ENCODE results near the gene TRPM6. TPM values are rescaled to one million over a fixed set of nuclear protein-coding genes. Genes with fewer than 3 reads are reported as not detected.
A peak's percentile ranks its signal among the peaks of the same experiment; 100 is the strongest.
"Not testable (repeated sequence)": the region's sequence is repeated elsewhere in the genome, so short reads cannot be mapped to it uniquely, and the experiment has no call there.

Gene TRPM6
- polyA plus RNA-seq, 1 donor, result 7.8 TPM

GRCh38 chr9:74887981-74888370, 255 bp upstream of the TRPM6 start:
- Histone ChIP-seq H3K27me3 (ENCODE audit: control insufficient read depth, insufficient read depth, low read length) (no peaks in the 10 kb centered on the region), H3K4me1 (ENCODE audit: control insufficient read depth, insufficient read depth, low read length) (peaks cover 5% of the 10 kb centered on the region), H3K36me3 (ENCODE audit: control insufficient read depth, insufficient read depth, low read length) (no peaks in the 10 kb centered on the region), H3K4me3 (ENCODE audit: low read length) (peak overlapping the region; percentile 76), H3K9me3 (ENCODE audit: control insufficient read depth, low read depth, low read length) (no peaks in the 10 kb centered on the region), H3K27ac (ENCODE audit: low read length) (peak overlapping the region; percentile 86)
- DNase-seq, result no peak
- no CpG with 5 or more reads among the region's 4 CpGs for WGBS (ENCODE audit: insufficient coverage, low lambda C conversion rate)

- Histone ChIP-seq H3K9me3 (ENCODE audit: control insufficient read depth, low read depth, low read length) (peaks cover 32% of the 10 kb centered on the region), H3K27ac (ENCODE audit: low read length) (no peak overlapping the region), H3K4me1 (ENCODE audit: control insufficient read depth, insufficient read depth, low read length) (peaks cover 2% of the 10 kb centered on the region), H3K4me3 (ENCODE audit: low read length) (no peak overlapping the region), H3K27me3 (ENCODE audit: control insufficient read depth, insufficient read depth, low read length) (no peaks in the 10 kb centered on the region), H3K36me3 (ENCODE audit: control insufficient read depth, insufficient read depth, low read length) (no peaks in the 10 kb centered on the region)
- DNase-seq, result no peak
- WGBS (ENCODE audit: insufficient coverage, low lambda C conversion rate), result no CpG with 5 or more reads among the region's 3 CpGs
Measured at GRCh38 chr9:74876382-74876949, 11.3 kb downstream of the TRPM6 start.

GRCh38 chr9:74875656-74876055, 12.1 kb downstream of the TRPM6 start:
- WGBS (ENCODE audit: insufficient coverage, low lambda C conversion rate), result 0% methylated on average over 1 of the region's 1 CpG
- no peaks in the 10 kb centered on the region for H3K36me3 ChIP-seq (ENCODE audit: control insufficient read depth, insufficient read depth, low read length)
- peak in 1 of 2 donors; percentile 26 for DNase-seq
- H3K27me3 ChIP-seq (ENCODE audit: control insufficient read depth, insufficient read depth, low read length), result no peaks in the 10 kb centered on the region
- peaks cover 2% of the 10 kb centered on the region for H3K4me1 ChIP-seq (ENCODE audit: control insufficient read depth, insufficient read depth, low read length)
- no peak overlapping the region for H3K27ac ChIP-seq (ENCODE audit: low read length)
- H3K4me3 ChIP-seq (ENCODE audit: low read length), result no peak overlapping the region
- peaks cover 27% of the 10 kb centered on the region for H3K9me3 ChIP-seq (ENCODE audit: control insufficient read depth, low read depth, low read length)

- DNase-seq, result no peak
- whole genome bisulfite sequencing (ENCODE audit: insufficient coverage, low lambda C conversion rate), result no CpG with 5 or more reads among the region's 2 CpGs
- Histone ChIP-seq H3K27ac (ENCODE audit: low read length) (no peak overlapping the region), H3K4me3 (ENCODE audit: low read length) (no peak overlapping the region), H3K9me3 (ENCODE audit: control insufficient read depth, low read depth, low read length) (peaks cover 19% of the 10 kb centered on the region), H3K4me1 (ENCODE audit: control insufficient read depth, insufficient read depth, low read length) (peaks cover 2% of the 10 kb centered on the region), H3K27me3 (ENCODE audit: control insufficient read depth, insufficient read depth, low read length) (no peaks in the 10 kb centered on the region), H3K36me3 (ENCODE audit: control insufficient read depth, insufficient read depth, low read length) (no peaks in the 10 kb centered on the region)
Measured at GRCh38 chr9:74874220-74874619, 13.5 kb downstream of the TRPM6 start.

- Histone ChIP-seq H3K4me1 (ENCODE audit: control insufficient read depth, insufficient read depth, low read length) (peaks cover 2% of the 10 kb centered on the region), H3K9me3 (ENCODE audit: control insufficient read depth, low read depth, low read length) (peaks cover 5% of the 10 kb centered on the region), H3K4me3 (ENCODE audit: low read length) (no peak overlapping the region), H3K27ac (ENCODE audit: low read length) (no peak overlapping the region), H3K36me3 (ENCODE audit: control insufficient read depth, insufficient read depth, low read length) (no peaks in the 10 kb centered on the region), H3K27me3 (ENCODE audit: control insufficient read depth, insufficient read depth, low read length) (no peaks in the 10 kb centered on the region)
- DNase-seq, result no peak
- 94% methylated on average over 3 of the region's 9 CpGs for WGBS (ENCODE audit: insufficient coverage, low lambda C conversion rate)
Measured at GRCh38 chr9:74872619-74873233, 15.0 kb downstream of the TRPM6 start.

- Histone ChIP-seq H3K4me3 (ENCODE audit: low read length) (no peak overlapping the region), H3K27ac (ENCODE audit: low read length) (no peak overlapping the region), H3K9me3 (ENCODE audit: control insufficient read depth, low read depth, low read length) (no peaks in the 10 kb centered on the region), H3K27me3 (ENCODE audit: control insufficient read depth, insufficient read depth, low read length) (no peaks in the 10 kb centered on the region), H3K4me1 (ENCODE audit: control insufficient read depth, insufficient read depth, low read length) (peaks cover under 1% of the 10 kb centered on the region), H3K36me3 (ENCODE audit: control insufficient read depth, insufficient read depth, low read length) (no peaks in the 10 kb centered on the region)
- WGBS (ENCODE audit: insufficient coverage, low lambda C conversion rate), result 61% methylated on average over 2 of the region's 4 CpGs
- no peak for DNase-seq
Measured at GRCh38 chr9:74867483-74867882, 20.2 kb downstream of the TRPM6 start.

- H3K27ac ChIP-seq (ENCODE audit: low read length), result no peak overlapping the region
- H3K9me3 ChIP-seq (ENCODE audit: control insufficient read depth, low read depth, low read length), result no peaks in the 10 kb centered on the region
- no peak for DNase-seq
- H3K27me3 ChIP-seq (ENCODE audit: control insufficient read depth, insufficient read depth, low read length), result no peaks in the 10 kb centered on the region
- peaks cover 21% of the 10 kb centered on the region for H3K4me1 ChIP-seq (ENCODE audit: control insufficient read depth, insufficient read depth, low read length)
- no peaks in the 10 kb centered on the region for H3K36me3 ChIP-seq (ENCODE audit: control insufficient read depth, insufficient read depth, low read length)
- H3K4me3 ChIP-seq (ENCODE audit: low read length), result no peak overlapping the region
- 60% methylated on average over 1 of the region's 3 CpGs for WGBS (ENCODE audit: insufficient coverage, low lambda C conversion rate)
Measured at GRCh38 chr9:74865177-74865576, 22.5 kb downstream of the TRPM6 start.

- Histone ChIP-seq H3K36me3 (ENCODE audit: control insufficient read depth, insufficient read depth, low read length) (no peaks in the 10 kb centered on the region), H3K4me1 (ENCODE audit: control insufficient read depth, insufficient read depth, low read length) (peaks cover 28% of the 10 kb centered on the region), H3K27ac (ENCODE audit: low read length) (peak overlapping the region; percentile 64), H3K9me3 (ENCODE audit: control insufficient read depth, low read depth, low read length) (no peaks in the 10 kb centered on the region), H3K4me3 (ENCODE audit: low read length) (no peak overlapping the region), H3K27me3 (ENCODE audit: control insufficient read depth, insufficient read depth, low read length) (no peaks in the 10 kb centered on the region)
- peak in 1 of 2 donors; percentile 27 for DNase-seq
- WGBS (ENCODE audit: insufficient coverage, low lambda C conversion rate), result 80% methylated on average over 2 of the region's 6 CpGs
Measured at GRCh38 chr9:74861773-74862474, 25.8 kb downstream of the TRPM6 start.

GRCh38 chr9:74861071-74861470, 26.6 kb downstream of the TRPM6 start:
- H3K4me3 ChIP-seq (ENCODE audit: low read length), result no peak overlapping the region
- H3K4me1 ChIP-seq (ENCODE audit: control insufficient read depth, insufficient read depth, low read length), result peaks cover 37% of the 10 kb centered on the region
- peak in 1 of 2 donors; percentile 56 for DNase-seq
- no peaks in the 10 kb centered on the region for H3K9me3 ChIP-seq (ENCODE audit: control insufficient read depth, low read depth, low read length)
- WGBS (ENCODE audit: insufficient coverage, low lambda C conversion rate), result 40% methylated on average over 3 of the region's 3 CpGs
- H3K36me3 ChIP-seq (ENCODE audit: control insufficient read depth, insufficient read depth, low read length), result no peaks in the 10 kb centered on the region
- peak overlapping the region; percentile 64 for H3K27ac ChIP-seq (ENCODE audit: low read length)
- no peaks in the 10 kb centered on the region for H3K27me3 ChIP-seq (ENCODE audit: control insufficient read depth, insufficient read depth, low read length)

GRCh38 chr9:74860247-74860646, 27.5 kb downstream of the TRPM6 start:
- peaks cover 38% of the 10 kb centered on the region for H3K4me1 ChIP-seq (ENCODE audit: control insufficient read depth, insufficient read depth, low read length)
- H3K4me3 ChIP-seq (ENCODE audit: low read length); H3K27ac ChIP-seq (ENCODE audit: low read length); H3K36me3 ChIP-seq (ENCODE audit: control insufficient read depth, insufficient read depth, low read length); H3K9me3 ChIP-seq (ENCODE audit: control insufficient read depth, low read depth, low read length); H3K27me3 ChIP-seq (ENCODE audit: control insufficient read depth, insufficient read depth, low read length); DNase-seq: not testable (repeated sequence)
- 83% methylated on average over 1 of the region's 5 CpGs for WGBS (ENCODE audit: insufficient coverage, low lambda C conversion rate)

All from large intestine (tissue), 3 donors.